Epithelial cell of proximal tubule (primary cell): ENCODE measurements around the gene AKIRIN2. TPM values are rescaled to one million over a fixed set of nuclear protein-coding genes. Genes with fewer than 3 reads are reported as not detected.

Experiments used
- DNase-seq: peaks from one replicate; pipeline ENCODE4 v3.0.0-alpha.2; 2011; ENCODE audit warnings: low read depth
- H3K4me3 ChIP-seq: 2 replicates; pipeline ENCODE4 v1.5.1; 2011; ENCODE audit warnings: low read depth, mild to moderate bottlenecking, low read length
- total RNA-seq: library from RNA; depleted of rRNA; stranded (reverse); fragments of >200 nt; gene quantifications from 2 replicates; pipeline ENCODE4 v1.2.3, GENCODE V29; 2015
- TF ChIP-seq, protein P1 (sequence below): conservative IDR thresholded peaks from 2 replicates; pipeline ENCODE4 v1.5.1; 2012; ENCODE audit warnings: low read depth, mild to moderate bottlenecking, low read length

AKIRIN2 gene
- total RNA-seq, 1 donor from 2014 or later, result 25.0 TPM

DNA sequence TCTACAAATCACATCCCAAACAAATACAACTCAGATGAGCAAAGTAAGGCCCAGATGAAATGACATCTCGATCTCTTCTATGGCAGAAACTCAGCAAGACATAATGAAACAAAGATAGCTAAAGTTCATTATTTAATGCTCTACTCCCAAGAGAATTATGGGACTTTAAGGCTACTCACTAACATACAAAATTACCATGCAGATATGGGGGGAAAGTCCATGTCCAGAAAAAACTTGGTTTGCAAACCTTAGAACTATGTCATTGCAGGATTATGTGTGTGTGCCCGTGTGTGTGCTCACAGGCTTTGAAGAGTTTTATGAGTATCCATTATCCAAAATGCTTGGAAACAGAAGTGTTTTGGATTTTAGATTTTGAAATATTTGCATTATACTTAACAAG lies 34.0 kb downstream of the AKIRIN2 start:
- H3K4me3 ChIP-seq, result no peak overlapping the region
- no peak for DNase-seq
- TF ChIP-seq, protein P1, sequence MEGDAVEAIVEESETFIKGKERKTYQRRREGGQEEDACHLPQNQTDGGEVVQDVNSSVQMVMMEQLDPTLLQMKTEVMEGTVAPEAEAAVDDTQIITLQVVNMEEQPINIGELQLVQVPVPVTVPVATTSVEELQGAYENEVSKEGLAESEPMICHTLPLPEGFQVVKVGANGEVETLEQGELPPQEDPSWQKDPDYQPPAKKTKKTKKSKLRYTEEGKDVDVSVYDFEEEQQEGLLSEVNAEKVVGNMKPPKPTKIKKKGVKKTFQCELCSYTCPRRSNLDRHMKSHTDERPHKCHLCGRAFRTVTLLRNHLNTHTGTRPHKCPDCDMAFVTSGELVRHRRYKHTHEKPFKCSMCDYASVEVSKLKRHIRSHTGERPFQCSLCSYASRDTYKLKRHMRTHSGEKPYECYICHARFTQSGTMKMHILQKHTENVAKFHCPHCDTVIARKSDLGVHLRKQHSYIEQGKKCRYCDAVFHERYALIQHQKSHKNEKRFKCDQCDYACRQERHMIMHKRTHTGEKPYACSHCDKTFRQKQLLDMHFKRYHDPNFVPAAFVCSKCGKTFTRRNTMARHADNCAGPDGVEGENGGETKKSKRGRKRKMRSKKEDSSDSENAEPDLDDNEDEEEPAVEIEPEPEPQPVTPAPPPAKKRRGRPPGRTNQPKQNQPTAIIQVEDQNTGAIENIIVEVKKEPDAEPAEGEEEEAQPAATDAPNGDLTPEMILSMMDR, result no peak

DNA sequence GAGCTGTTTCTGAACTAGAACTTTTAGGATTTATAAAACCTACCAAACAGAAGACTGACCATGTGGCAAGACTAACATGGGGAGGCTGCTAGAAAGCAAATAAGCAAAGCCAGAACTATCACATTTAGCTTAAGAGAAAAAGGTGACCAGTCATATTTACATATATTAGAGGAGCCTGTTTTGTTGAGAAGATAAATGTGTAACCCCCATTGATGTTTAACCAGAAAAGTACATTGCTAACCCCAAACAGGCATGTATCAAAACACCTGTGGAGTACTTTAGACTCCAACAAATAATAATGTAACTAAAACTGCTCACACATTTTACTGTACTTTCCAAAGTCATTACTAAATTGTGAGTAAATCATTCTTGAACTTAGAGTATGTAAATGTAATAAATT lies 35.0 kb downstream of the AKIRIN2 start:
- no peak for DNase-seq
- no peak overlapping the region for H3K4me3 ChIP-seq
- TF ChIP-seq, protein P1, result no peak

DNA sequence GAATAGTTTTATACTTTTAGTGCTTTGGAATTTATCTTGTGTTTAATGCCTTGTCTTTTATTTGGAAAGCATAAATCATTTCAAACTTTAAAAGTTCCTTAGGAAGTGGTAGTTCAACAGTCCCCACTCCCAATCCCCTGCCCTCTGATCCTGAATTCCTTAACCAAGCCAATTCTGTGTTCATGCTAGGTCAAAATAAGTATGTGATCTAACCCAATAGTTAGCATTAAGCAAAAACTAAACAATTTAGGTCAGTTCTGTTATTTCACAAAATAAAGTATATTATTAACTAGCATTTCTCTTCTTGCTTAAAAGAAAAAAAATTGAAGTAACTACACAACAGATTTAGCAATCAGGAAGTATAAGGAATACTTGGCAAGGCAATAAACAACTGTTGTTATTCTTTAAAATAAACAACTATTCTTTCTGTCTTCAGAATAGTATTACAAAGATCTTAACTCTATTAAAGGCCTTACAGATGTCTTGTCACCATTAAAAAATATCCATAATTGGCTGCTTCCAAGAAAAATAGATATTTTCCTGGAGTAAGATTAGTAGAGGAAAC lies 37.0 kb downstream of the AKIRIN2 start:
- TF ChIP-seq, protein P1, result no peak
- DNase-seq, result no peak
- no peak overlapping the region for H3K4me3 ChIP-seq

DNA sequence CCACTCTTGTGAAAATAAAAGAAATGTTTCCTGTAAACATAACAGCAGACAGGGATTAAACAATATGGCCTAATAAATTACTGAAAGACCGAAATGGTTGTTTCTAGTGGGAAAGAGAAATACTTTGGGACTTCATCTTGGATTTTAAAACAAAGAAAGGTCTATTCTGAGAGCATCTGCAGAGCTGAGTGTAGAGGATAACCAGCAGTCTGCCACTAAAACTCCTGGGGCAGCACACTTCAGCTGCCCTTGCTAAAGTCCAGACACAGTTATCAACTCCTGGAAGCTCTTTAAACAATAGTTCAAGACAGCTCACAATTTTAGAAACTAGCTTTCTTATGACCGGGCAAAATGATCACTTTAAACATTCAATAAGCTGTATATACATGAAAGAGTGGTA lies 38.6 kb downstream of the AKIRIN2 start:
- H3K4me3 ChIP-seq, result no peak overlapping the region
- no peak for DNase-seq
- TF ChIP-seq, protein P1, result no peak

DNA sequence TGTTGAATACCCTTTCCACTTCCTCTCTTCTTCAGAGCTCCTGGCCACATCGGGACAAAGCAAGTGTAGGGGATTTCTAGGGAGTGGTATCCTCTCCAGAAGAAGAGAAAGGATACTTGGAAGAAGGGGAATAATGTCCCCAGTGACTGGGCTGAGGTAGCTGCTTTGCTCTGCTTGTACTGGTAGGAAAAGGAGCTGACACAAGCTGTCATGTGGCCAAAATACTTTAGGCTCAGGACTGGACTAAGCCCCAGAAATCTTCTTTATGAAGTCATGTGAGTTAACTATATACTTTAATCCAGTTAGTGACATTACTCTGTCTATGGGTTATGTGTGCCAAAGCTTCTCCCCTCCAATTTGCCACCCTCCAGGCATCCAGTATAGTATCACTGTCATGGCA lies 40.5 kb downstream of the AKIRIN2 start:
- TF ChIP-seq, protein P1, result no peak
- no peak overlapping the region for H3K4me3 ChIP-seq
- no peak for DNase-seq

DNA sequence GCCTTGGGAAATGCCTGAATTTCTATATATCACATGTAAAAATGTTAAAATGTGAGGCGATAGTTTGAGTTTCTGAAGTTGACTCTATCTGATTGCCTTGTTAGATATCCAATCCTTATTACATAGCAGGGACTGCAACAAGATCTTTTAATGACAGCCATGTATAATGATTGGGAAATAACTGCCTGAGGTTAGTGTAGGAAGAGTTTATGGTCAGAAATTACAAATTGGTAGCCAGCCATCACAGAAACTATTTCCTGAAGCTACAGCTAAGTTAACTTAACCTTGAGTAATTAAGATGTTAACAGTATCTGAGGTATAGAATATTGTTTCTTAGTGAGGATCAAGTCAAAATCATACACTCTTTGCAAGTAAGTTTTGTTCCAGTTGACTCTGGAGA lies 41.0 kb downstream of the AKIRIN2 start:
- no peak for DNase-seq
- no peak overlapping the region for H3K4me3 ChIP-seq

More for the DNA sequence above, 41.0 kb downstream of the AKIRIN2 start:
- TF ChIP-seq, protein P1, result no peak
